HG03571 (cell line): Measurements from ENCODE around the gene SLC66A1.
"Not testable (repeated sequence)": the region's sequence is repeated elsewhere in the genome, so short reads cannot be mapped to it uniquely, and the experiment has no call there.

ENCODE experiments used
- ATAC-seq: cut with Tn5 transposase; IDR thresholded peaks from one replicate; pipeline ENCODE4 v1.9.1; 2021; ENCODE audit not compliant: unreplicated experiment

The SLC66A1 gene

GRCh38 chr1:19304081-19304480, 8.0 kb upstream of the SLC66A1 start:
- ATAC-seq, result not testable (repeated sequence)

DNA sequence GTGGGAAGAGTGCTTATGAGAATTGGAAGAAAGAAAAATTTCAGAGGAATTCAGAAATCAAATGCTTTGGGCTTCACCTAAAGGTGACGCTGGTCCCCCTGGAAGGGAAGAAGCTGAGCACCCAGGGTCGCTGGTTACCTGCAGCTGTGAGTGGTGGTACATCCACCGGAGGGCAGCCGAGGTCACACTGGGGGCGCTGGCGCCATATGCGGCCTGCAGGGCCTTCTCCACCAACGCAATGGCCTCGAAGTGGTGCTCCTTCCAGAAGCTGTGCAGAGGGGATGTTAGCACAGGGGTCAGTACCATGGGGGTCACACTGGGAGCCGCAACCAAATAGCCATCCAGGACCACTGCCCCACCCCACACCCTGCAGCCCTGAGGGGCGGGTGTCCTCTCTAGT, 6.2 kb upstream of the SLC66A1 start:
- no peak for ATAC-seq

DNA sequence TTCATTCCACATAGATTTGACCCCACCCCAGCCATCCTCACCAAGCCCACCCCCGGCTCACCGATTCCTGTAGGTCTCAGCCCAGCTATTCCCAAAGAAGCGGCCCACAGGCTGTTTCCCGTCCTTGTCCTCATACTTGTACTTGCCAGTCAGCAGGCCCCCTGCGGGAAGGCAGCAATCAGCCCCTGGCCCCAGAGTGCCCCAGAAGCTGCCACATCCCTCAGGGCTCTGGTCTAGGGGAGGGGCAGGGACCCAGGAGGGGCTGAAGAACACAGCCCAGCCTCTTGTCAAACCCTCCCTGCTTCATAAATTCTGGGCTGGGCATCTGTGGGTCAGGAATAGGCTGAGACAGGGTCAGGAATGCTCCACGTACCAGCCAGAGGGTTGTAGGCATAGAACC, 5.2 kb upstream of the SLC66A1 start:
- ATAC-seq, result no peak

- no peak for ATAC-seq
Measured at GRCh38 chr1:19307794-19308508, 4.2 kb upstream of the SLC66A1 start.

DNA sequence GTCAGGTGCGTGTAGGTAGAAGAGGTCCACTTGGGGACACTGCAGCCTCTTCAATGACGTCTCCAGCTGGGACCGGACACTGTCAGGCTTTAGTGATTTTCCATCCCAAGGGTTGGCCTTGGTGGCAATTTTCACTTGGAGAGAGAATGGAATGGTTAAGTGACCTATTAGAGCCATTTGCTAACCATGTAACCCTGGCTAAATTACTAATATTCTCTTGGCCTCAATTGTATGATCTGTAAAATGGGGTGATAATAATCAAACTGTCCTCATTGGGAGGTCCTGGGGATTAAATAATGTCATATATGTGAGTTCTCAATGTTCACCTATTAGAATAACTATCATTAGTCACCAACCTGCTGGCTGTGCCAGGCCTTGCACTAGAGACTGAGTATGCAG, 3.6 kb upstream of the SLC66A1 start:
- no peak for ATAC-seq

DNA sequence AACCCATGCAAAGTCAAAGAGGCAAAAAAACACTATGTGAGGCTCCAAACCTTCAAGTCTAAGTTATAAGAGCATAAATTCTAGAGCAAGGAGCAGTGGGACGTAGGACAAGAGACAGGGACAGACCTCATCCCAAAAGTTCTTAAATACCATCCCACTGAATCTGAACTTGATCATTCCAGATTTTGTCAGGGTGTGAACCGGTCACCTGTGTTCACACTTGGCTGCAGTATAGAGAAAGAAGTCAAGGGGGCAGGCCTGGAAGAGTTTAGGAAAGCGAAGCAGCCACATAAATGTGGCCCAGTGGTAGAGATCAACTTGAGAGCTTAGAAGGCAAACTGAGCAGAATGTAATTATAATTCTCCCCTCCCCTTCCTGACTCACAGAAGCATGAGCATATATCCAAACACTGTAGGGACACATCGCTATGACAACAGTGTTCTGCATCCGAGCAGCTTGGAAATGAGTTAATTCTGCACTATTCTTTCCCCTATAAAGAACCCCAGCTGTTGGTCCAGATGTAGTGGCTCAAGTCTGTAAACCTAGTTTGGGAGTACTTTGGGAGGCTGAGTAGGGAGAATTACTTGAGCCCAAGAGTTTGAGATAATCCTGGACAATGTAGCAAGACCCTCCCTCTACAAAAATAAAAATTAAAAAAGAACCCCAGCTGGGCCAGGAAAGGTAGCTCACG, 2.9 kb upstream of the SLC66A1 start:
- no peak for ATAC-seq

DNA sequence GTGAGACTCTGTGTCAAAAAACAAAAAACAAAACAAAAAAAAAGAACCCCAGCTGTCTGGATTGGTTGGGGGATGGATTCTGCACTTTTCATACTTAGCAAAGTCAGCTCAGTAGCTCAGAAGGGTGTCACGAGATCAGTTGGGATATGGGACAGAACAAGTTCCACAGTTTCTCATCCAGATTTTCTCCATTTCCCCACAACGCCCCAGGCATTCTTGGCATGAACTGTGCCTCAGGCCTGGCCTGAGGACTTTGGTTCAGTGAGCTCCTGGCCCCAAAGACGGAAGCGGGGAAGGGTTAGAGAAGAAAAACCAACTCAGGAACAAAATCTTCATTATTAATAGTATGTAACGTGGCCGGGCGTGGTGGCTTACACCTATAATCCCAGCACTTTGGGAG, 2.1 kb upstream of the SLC66A1 start:
- ATAC-seq, result no peak

DNA sequence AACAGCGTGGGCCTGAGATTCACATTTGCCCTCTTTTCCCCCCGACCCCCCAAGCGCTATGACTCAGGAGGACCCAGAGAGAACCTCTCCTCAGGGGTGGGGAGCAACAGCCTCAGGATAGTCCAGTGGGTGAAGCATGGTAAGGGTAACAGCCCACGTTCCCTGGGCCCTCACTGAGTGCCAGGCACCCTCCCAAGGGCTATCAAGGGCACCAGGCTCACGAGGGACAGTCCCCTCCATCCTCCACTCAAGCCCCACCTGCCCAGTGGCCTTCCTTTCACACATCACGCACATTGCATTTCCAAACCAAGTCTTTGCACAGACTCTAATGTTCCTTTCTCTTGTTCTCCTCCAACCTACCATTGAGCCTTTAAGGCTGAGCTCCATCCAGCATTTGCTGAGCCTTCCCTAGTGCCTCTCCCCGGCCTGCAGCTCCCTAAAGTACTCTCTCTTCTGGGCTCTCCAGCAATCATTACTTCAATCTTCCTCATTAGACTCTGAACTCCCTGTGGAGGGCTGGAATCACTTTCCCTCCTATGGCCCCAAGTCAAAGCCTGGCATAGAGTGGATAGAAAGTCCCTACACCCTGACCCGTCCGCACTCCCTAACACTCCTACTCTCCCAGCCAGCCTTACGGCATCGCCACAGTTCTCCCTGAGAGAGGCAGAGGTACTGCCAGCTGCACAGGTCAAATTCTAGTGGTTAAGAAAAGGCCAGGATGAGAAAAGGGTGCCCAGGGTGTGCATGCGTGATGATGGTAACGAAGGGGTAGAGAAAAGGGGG, 1.2 kb upstream of the SLC66A1 start:
- ATAC-seq, result no peak

DNA sequence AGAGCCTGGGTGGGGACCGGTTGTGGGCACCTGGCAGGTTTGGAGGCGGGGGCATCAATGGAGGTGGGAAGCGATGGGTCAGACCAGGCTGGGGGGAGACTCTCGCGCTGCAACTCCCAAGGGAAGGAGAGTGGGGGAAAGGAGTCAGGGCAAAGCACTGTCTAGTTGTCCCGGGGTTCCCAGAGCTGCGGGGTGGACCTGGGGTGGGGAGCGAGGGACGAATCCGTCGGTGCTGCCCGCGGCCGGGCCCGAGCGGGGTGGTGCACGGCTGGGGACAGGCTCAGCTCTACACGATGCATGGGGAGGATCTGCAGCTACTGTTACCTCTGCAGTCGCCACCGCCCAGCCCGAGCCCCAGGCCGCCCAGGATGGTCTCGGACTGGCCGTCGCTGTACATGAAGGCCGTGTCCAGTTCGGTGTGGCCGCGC, 609 bp upstream of the SLC66A1 start:
- no peak for ATAC-seq

- ATAC-seq, result peak; percentile 6
Measured at GRCh38 chr1:19312782-19313635, 883 bp downstream of the SLC66A1 start.

GRCh38 chr1:19313636-19313959, 1.5 kb downstream of the SLC66A1 start:
- ATAC-seq, result no peak

DNA sequence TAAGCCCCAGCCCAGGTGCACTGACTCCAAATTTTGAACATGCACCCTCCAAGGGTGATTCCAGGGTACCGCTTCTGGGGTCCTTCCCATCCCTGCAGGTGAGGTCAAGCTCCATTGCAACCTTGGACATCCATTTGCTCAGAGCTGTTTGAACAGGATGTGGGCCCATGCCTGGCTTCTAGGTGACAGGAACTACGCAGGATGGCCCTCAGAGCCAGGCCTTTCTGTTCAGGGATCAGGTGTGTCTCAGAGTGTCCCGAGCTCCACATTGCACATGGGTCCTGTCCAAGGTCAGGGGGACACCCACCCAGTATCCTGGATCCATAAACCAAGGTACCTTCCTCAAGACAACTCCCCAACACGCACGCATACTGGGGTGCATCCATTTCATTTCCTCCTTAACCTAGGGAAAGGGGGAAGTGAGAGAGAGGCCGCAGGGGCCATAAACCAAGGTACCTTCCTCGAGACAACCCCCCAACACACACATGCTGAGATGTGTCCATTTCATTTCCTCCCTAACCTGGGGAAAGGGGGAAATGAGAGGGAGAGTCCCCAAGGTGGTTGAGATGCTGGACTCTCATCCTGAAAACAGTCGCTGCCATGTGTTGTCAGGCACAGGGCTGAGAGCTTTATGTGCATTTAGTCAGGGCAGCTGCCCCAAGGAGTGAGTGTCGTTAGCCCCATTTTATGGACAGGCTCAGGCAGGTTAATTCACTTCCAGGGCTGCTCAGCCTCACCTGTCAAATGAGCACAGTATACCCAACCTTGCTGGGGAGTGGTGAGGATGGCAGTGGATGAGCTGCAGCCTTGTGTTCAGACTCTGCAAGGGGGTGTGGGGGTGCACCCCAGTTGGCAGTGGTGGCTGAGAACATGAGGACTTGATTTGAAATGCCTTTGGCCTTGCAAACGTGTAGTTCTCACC, 2.1 kb downstream of the SLC66A1 start:
- ATAC-seq, result no peak

DNA sequence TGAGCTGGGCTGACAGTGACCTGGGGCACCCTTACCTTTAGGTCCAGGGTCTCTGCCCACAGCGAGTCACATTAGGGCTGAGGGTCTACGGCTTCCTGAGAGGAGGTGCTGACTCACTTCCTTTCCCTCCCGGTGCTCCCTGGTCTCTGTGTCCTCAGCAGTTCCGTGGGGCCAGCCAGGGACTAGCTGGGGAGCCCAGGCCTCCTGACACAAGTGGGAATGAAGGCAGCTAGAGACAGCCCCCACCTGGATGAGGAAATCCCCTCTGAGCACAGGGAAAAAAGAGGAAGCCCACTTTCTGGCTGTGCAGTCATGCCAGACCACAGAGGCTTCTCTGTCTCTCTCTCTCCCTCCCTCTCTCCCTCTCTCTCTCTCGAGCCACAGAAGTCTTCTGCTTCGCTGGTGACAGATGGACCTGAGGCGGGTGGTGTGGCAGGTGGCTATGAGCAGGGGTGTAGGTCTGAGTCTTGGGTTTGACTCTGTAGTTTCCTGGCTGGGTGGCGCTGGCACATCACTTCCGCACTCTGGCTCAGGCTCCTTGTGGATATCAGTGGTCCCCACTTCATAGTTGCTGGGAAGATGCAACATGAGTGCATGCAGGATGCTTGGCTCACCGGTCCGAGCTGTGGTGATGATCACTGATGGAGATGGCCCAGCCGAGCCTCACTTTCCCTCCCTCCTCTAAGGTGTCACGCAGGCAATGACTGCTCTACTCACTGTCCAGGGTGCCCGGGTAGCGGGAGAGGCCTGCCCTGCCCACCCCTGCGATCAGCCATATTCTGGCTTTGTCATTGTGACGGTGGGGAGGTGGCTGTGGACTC, 3.5 kb downstream of the SLC66A1 start:
- no peak for ATAC-seq

- ATAC-seq, result no peak
Measured at GRCh38 chr1:19317126-19317910, 5.2 kb downstream of the SLC66A1 start.

DNA sequence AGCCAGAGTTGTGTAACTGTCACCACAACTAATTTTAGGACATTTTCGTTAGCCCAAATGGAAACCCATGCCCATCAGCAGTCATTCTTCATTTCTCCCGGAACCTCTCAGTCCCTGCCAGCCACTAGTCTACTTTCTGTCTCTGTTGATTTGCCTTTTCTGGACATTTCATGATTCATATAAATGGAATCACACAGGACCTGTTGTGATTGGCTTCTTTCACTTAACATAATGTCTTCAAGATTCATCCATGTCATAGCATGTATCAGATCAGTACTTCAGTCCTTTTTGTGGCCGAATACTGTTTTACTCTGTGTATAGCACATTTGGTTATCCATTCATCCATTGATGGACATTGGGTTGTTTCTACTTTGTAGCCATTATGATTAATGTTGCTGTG, 7.1 kb downstream of the SLC66A1 start:
- no peak for ATAC-seq

DNA sequence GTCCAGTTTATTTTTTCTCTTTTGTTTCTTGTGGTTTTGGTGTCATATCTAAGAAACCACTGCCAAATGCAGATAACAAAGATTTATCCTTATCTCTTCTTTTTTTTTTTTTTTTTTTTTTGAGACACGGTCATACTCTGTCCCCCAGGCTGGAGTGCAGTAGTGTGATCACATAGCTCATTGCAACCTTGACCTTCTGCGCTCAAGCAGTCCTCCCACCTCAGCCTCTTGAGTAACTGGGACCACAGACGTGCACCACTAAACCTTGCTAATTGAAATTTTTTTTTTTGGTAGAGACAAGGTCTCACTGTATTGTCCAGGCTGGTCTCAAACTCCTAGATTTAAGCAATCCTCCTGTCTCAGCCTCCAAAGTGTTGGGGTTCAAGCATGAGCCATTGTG, 8.9 kb downstream of the SLC66A1 start:
- no peak for ATAC-seq

GRCh38 chr1:19322481-19322880, 10.4 kb downstream of the SLC66A1 start:
- ATAC-seq, result no peak

DNA sequence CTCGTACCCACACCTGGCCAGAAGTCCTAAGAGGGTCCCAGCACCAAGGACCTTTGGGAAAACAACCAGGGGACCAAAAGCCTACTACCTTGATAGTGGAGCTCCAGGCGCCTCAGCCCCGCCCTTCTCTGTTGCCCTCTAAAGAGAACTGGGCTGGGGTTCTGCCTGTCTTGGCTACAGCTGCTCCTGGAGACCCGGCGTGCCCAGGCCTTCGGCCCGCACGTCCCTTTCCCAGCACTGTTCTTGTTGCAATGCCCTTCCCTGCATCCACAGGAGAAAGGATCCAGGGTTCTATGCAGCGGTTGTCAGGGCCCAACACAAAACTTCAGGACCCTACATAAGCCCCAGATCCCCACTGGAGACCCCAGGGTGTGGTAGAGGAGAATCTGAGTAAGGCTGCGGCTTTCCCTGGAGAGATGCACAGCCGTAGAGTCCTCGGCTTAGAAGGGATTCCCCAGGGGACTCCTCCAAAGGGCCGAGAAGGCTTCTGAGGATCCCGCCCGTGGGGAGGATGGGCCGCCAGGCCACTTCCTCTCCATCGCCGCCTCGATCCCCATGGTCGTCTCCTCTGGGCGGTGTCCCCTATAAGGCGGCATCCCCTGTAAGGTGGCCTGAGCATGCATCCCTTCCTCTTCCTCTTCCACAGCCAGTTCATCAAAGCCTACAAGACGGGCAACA, 12.0 kb downstream of the SLC66A1 start:
- ATAC-seq, result no peak
